Effector memory CD8-positive, alpha-beta T cell (primary cell): Measurements from ENCODE around the gene KNOP1.
"Not testable (repeated sequence)": the region's sequence is repeated elsewhere in the genome, so short reads cannot be mapped to it uniquely, and the experiment has no call there.

Experiments
- ATAC-seq: fragments of 150-1000 bp; cut with Tn5 transposase; replicated peaks from 2 replicates; pipeline ENCODE4 v1.10.0; 2021; ENCODE audit warnings: mild to moderate bottlenecking, moderate library complexity
- DNase-seq, 3 experiments: peaks; one replicate each; pipeline ENCODE4 v3.0.0; 2021
- H3K27ac Mint-ChIP-seq, 2 donors: one replicate each; pipeline ENCODE4 v1.8.0; 2022; ENCODE audit warnings: mild to moderate bottlenecking in 2 of 2, mixed read lengths in 2 of 2, moderate library complexity in 2 of 2
- H3K27me3 Mint-ChIP-seq, 2 donors: one replicate each; pipeline ENCODE4 v1.8.0; 2022; ENCODE audit warnings: mixed read lengths in 2 of 2
- H3K36me3 Mint-ChIP-seq: one replicate; pipeline ENCODE4 v1.8.0; 2022; ENCODE audit warnings: mild to moderate bottlenecking, moderate library complexity, mixed read lengths; ENCODE audit not compliant: insufficient read depth
- H3K4me1 Mint-ChIP-seq, 2 donors: one replicate each; pipeline ENCODE4 v1.8.0; 2022; ENCODE audit warnings: low read depth in 2 of 2, mixed read lengths in 2 of 2
- H3K4me3 Mint-ChIP-seq, 2 donors: one replicate each; pipeline ENCODE4 v1.8.0; 2022; ENCODE audit warnings: mild to moderate bottlenecking in 2 of 2, mixed read lengths in 2 of 2, moderate library complexity in 2 of 2
- H3K9me3 Mint-ChIP-seq, 2 donors: one replicate each; pipeline ENCODE4 v1.8.0; 2022; ENCODE audit warnings: mixed read lengths in 2 of 2

Gene KNOP1

GRCh38 chr16:19679281-19679680, 38.7 kb downstream of the KNOP1 start:
- H3K4me1 Mint-ChIP-seq, H3K4me3 Mint-ChIP-seq, H3K9me3 Mint-ChIP-seq, ATAC-seq, H3K27me3 Mint-ChIP-seq, DNase-seq, H3K36me3 Mint-ChIP-seq: not testable (repeated sequence)
- peak overlapping the region in 1 of 2 donors; percentile 49 for H3K27ac Mint-ChIP-seq

- Mint-ChIP-seq H3K36me3 (peaks cover 9% of the 10 kb centered on the region), H3K4me3 (no peak overlapping the region), H3K9me3 (no peaks in the 10 kb centered on the region), H3K27ac (no peak overlapping the region), H3K27me3 (no peaks in the 10 kb centered on the region), H3K4me1 (no peaks in the 10 kb centered on the region)
- no peak for DNase-seq
- no peak for ATAC-seq
Observed at GRCh38 chr16:19678804-19679203, 39.2 kb downstream of the KNOP1 start.

DNA sequence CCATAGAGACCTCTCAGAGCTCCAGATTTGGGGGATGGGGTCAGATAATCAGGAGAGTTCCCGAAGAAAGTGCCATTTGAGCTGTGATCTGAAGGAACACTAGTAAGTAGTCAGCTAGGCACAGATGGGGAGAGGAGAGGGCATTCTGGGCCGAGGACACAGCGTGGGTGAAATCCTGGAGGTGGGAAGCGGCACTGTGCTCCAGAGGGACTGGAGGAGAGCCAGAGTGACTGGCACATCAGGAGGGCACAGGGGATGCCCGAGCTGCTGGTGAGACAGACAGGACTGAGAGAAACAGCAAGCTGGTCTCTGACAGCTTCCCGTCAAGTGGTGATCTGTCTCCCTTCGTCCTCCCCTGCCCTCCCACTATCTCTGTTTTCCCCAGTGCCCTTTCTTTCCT, 40.6 kb downstream of the KNOP1 start:
- Mint-ChIP-seq H3K27me3 (no peaks in the 10 kb centered on the region), H3K27ac (no peak overlapping the region), H3K9me3 (no peaks in the 10 kb centered on the region), H3K36me3 (peaks cover 9% of the 10 kb centered on the region), H3K4me1 (no peaks in the 10 kb centered on the region), H3K4me3 (no peak overlapping the region)
- no peak for ATAC-seq
- DNase-seq: no peak

DNA sequence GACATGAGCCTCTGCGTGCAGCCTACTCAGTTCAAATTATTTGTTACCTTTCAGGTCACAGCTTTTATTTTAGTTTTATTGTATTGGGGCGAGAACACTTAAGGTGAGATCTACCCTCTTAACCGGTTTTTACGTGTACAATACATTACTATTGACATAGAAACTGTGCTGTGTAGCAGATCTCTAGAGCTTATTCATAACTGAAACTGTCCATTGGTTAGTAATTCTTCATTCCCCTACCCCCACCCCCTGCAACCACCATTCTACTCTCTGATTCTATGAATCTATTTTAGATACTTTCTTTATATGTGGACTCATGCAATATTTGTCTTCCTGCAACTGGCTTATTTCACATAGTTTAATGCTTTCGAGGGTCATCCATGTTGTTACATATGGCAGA, 43.5 kb downstream of the KNOP1 start:
- DNase-seq: no peak
- Mint-ChIP-seq H3K27ac (no peak overlapping the region), H3K4me1 (no peaks in the 10 kb centered on the region), H3K4me3 (no peak overlapping the region), H3K27me3 (no peaks in the 10 kb centered on the region), H3K9me3 (no peaks in the 10 kb centered on the region), H3K36me3 (peaks cover 3% of the 10 kb centered on the region)
- ATAC-seq: no peak

GRCh38 chr16:19672378-19672777, 45.6 kb downstream of the KNOP1 start:
- peak overlapping the region in 1 of 2 donors; percentile 38 for H3K27ac Mint-ChIP-seq
- H3K36me3 Mint-ChIP-seq: peaks cover 8% of the 10 kb centered on the region
- H3K27me3 Mint-ChIP-seq: no peaks in the 10 kb centered on the region
- no peak for ATAC-seq
- H3K4me3 Mint-ChIP-seq: no peak overlapping the region
- no peak for DNase-seq
- no peaks in the 10 kb centered on the region for H3K9me3 Mint-ChIP-seq
- no peaks in the 10 kb centered on the region for H3K4me1 Mint-ChIP-seq

- Mint-ChIP-seq H3K36me3 (peaks cover 11% of the 10 kb centered on the region), H3K27ac (peak overlapping the region in 1 of 2 donors; percentile 10), H3K27me3 (no peaks in the 10 kb centered on the region), H3K4me1 (no peaks in the 10 kb centered on the region), H3K4me3 (no peak overlapping the region), H3K9me3 (peaks cover 0 to 3% of the 10 kb centered on the region in 2 donors)
- DNase-seq (no peak), ATAC-seq (no peak)
Observed at GRCh38 chr16:19666477-19666876, 51.5 kb downstream of the KNOP1 start.

GRCh38 chr16:19665313-19665712, 52.7 kb downstream of the KNOP1 start:
- not testable (repeated sequence) for H3K27ac Mint-ChIP-seq, DNase-seq, H3K9me3 Mint-ChIP-seq, ATAC-seq, H3K27me3 Mint-ChIP-seq, H3K4me1 Mint-ChIP-seq, H3K4me3 Mint-ChIP-seq
- H3K36me3 Mint-ChIP-seq: peaks cover 15% of the 10 kb centered on the region

DNA sequence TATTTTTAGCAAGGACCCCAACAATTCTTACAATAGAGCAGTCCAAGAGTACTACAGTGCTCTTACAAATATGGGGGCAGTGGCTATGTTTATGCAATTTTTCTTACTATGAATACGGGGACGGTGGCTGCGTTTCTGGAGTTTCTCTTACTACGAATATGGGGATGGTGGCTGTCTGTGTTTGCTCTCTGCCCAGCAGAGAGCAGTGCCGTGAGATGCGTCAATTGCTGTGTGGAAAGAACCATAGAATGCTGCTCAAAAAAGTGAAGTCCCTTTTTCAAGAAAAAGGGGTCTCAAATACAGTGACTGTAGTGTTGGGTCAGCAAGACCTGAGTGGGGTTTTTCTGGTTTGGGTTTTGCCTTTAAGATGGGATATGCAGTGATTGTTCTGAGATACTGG, 53.9 kb downstream of the KNOP1 start:
- DNase-seq (no peak), ATAC-seq (no peak)
- H3K36me3 Mint-ChIP-seq: peaks cover 15% of the 10 kb centered on the region
- H3K9me3 Mint-ChIP-seq: peaks cover 0 to 3% of the 10 kb centered on the region in 2 donors
- no peaks in the 10 kb centered on the region for H3K4me1 Mint-ChIP-seq
- H3K27ac Mint-ChIP-seq: no peak overlapping the region
- H3K4me3 Mint-ChIP-seq: no peak overlapping the region
- no peaks in the 10 kb centered on the region for H3K27me3 Mint-ChIP-seq

- Mint-ChIP-seq H3K4me1 (no peaks in the 10 kb centered on the region), H3K4me3 (no peak overlapping the region), H3K36me3 (peaks cover 9% of the 10 kb centered on the region), H3K27me3 (no peaks in the 10 kb centered on the region), H3K9me3 (peaks cover 0 to 3% of the 10 kb centered on the region in 2 donors), H3K27ac (no peak overlapping the region)
- DNase-seq: no peak
- no peak for ATAC-seq
Observed at GRCh38 chr16:19662351-19662750, 55.7 kb downstream of the KNOP1 start.

DNA sequence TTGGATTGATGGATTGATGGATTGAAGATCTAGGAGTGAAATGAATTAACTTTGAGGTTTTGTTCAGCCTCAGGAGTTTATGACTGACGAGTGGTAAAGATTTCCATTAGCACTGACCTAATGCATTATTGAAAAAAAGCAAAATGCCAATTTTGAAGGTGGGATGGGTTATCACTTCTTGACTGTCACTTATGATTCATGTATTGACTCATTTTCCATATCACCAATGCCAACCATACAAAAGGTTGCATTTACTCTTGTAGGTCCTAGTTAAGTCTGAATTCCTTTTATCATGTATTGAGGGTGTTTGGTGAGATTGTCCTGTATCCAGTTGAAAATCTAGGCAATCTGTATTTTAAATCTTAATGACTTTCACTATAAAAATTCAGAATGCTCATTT, 57.6 kb downstream of the KNOP1 start:
- Mint-ChIP-seq H3K9me3 (peaks cover 0 to 3% of the 10 kb centered on the region in 2 donors), H3K4me3 (no peak overlapping the region), H3K4me1 (no peaks in the 10 kb centered on the region), H3K27me3 (no peaks in the 10 kb centered on the region), H3K36me3 (peaks cover 16% of the 10 kb centered on the region), H3K27ac (peak overlapping the region; percentile 4 to 20)
- ATAC-seq: no peak
- no peak for DNase-seq

- no peak overlapping the region for H3K4me3 Mint-ChIP-seq
Observed at GRCh38 chr16:19659554-19659953, 58.5 kb downstream of the KNOP1 start.

GRCh38 chr16:19657831-19658230, 60.2 kb downstream of the KNOP1 start:
- DNase-seq: no peak
- Mint-ChIP-seq H3K36me3 (peaks cover 31% of the 10 kb centered on the region), H3K27me3 (no peaks in the 10 kb centered on the region), H3K4me3 (no peak overlapping the region), H3K9me3 (no peaks in the 10 kb centered on the region), H3K27ac (no peak overlapping the region), H3K4me1 (no peaks in the 10 kb centered on the region)
- no peak for ATAC-seq

More at GRCh38 chr16:19659554-19659953, 58.5 kb downstream of the KNOP1 start:
- H3K36me3 Mint-ChIP-seq: peaks cover 18% of the 10 kb centered on the region
- no peaks in the 10 kb centered on the region for H3K4me1 Mint-ChIP-seq
- no peak for ATAC-seq
- H3K27me3 Mint-ChIP-seq: no peaks in the 10 kb centered on the region
- no peak for DNase-seq
- peak overlapping the region in 1 of 2 donors; percentile 4 for H3K27ac Mint-ChIP-seq
- no peaks in the 10 kb centered on the region for H3K9me3 Mint-ChIP-seq

DNA sequence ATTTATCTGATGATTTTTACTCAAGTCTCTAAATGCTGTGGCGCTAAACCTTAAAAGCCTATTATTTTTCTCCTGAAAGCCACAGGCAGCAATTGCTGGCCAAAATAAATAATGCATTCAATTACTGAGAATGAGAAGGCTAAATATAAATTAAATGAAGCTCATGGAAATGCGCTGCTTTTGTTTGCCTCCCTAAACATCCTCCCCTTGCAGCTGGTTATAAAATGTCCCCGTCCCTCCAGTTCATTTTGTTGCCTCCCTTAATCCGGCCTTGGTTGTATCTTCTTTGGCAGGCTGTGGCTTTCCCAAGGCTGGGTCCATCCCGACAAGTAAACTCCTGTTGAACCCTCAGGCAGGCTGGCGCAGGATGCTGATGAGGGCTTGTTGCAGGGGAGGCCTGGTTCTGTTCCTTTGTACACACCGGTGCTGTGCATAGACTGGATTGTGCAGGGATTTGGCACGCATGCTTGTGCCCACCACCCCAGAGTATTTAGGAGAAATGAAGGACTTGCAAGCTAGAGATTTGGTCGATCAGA, 62.7 kb downstream of the KNOP1 start:
- no peak for ATAC-seq
- Mint-ChIP-seq H3K36me3 (peaks cover 32% of the 10 kb centered on the region), H3K9me3 (no peaks in the 10 kb centered on the region), H3K27ac (no peak overlapping the region), H3K4me1 (no peaks in the 10 kb centered on the region), H3K4me3 (no peak overlapping the region), H3K27me3 (no peaks in the 10 kb centered on the region)
- no peak for DNase-seq

- Mint-ChIP-seq H3K36me3 (peaks cover 39% of the 10 kb centered on the region), H3K9me3 (no peaks in the 10 kb centered on the region), H3K27me3 (no peaks in the 10 kb centered on the region), H3K4me3 (no peak overlapping the region), H3K4me1 (no peaks in the 10 kb centered on the region), H3K27ac (no peak overlapping the region)
- ATAC-seq (no peak), DNase-seq (no peak)
Observed at GRCh38 chr16:19654147-19654546, 63.9 kb downstream of the KNOP1 start.
